ENCODE results near the gene TIMM8B.
"Not testable (repeated sequence)": the region's sequence is repeated elsewhere in the genome, so short reads cannot be mapped to it uniquely, and the experiment has no call there.

TIMM8B gene

DNA sequence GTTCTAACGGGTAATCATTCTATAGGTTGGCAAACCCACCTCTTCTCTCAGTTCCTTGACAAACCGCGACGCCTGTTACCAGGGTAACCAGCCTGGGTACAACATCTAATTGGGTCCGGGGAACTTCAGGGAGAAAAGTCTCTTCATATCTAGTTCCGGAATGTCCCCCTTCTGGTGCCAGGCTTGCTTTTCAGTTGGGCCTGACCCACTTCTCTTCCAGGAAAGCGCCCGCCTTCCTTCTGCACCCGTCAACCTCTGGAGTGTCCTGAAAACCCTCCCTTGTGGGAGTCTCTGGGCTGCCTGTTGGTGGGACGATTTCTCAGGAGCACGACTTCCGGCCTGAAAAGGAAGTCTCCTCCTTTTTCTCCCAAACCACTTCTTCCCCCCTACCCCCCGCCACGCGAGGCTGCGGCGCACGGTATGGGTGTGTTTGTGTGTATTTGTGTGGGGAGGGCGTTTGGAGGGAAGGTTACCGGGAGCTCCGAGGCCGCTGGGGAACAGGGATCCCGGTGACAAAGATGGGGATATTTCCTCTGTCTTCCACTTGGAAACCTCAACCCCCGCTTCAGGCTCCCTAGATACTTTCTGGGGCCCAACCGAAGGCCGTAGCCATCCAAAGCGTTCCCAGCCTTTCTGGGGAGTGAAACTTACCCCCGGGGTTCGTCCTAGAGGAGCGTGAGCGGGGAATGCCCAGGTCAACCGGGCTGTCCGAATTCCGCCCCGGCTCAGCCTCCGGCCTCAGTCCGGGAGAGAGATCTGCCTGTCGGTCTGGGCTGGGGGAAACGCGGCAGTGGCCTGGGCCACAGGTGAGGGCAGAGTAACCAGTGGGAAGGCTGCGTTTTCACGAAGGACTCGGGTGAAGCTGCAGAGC, 12.4 kb downstream of the TIMM8B start, which contains the start of the genes NKAPD1 and PIH1D2:
Gene NKAPD1, plus strand, starts transcription at position 359 of the 871 bp plus-strand sequence. CDS start 1,276 bp downstream, outside the sequence.
Gene PIH1D2, minus strand, starts transcription at position 77 of the 871 bp plus-strand sequence. CDS start 843 bp downstream, outside the sequence.
- peak; percentile 96 for DNase-seq

DNA sequence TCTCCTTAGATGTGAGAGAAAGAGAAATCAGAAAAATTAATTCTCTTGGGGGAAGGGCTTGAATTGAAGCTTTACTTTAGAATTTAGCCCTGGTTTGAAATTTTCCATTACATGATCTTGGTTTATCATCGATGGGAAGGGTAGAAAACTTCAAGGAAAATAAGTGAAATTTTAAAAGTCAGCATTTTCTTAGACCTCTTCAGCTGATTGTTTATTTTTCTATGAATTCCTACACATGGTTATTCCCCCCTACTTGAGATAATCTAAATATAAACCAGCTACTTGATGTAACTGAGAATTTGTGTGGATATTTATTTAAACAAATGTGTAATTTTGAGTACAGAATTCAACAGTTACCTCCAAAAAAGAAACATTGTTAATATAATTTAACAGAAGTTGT, 23.6 kb downstream of the TIMM8B start:
- no peak for DNase-seq

DNA sequence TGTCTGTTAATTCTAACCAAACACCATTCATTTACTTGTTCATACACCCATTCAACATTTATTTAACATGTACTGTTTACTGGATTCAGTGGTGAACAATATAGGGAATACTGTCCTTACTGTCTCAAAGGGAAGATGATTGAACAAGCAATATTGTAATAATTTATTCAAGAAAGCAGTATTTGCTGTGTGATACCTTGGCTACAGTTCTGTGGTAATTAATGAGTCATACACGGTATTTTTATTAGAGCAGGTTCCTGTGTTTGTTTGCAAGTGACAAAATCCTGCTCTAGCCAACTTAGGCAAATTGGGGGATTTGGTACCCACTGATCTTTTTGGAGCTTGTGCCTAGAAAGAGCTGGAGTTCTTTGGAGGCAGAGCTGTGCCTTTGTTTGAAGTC, 28.5 kb downstream of the TIMM8B start:
- no peak for DNase-seq

DNA sequence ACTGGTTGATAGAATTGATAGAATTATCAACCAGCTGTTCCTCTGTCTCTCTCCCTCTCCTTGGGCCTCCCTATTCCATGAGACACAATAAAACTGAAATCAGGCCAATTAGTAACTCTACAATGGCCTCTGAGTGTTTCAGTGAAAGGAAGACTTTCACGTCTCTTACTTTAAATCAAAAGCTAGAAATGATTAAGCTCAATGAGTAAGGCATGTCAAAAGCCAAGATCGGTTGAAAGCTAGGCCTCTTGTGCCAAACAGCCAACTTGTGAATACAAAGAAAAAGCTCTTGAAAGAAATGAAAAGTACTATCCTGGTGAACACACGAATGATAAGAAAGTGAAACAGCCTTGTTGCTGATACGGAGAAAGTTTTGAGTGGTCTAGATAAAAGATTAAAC, 29.4 kb downstream of the TIMM8B start:
- no peak for DNase-seq

DNA sequence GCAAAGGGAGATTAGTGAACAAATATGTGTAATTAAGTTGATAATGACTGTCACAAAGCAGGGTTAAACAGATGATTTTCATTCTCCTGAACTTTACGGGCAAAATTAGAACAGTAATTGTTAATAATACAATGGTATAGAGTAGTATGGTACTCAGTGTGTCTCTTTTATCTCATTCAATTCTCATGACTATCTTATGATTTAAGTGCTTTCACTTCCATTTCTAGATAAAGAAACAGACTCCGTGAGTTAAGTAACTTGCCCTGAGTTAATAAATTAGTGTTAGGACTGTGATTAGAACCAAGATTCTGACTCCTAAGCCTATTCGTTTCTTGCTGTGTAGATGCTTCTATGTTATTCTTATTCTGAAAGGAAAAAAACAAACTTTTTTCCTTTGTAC, 34.8 kb downstream of the TIMM8B start:
- DNase-seq: no peak

DNA sequence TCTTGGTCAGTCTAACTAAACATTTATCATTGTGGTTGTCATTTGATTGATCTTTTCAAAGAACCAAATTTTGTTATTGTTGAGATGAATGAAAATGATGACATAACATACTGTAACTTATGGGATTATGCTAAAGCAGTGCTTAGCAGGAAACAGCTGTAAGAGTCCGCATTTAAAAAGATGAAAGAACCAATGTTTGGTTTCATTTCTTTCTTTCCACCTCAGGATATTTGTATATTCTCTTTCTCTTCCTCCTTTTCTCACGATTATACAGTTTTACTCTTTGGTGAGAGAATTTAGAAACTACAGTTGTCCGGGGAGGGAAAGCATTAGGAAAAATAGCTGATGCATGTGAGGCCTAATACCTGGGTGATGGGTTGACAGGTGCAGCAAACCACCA, 35.8 kb downstream of the TIMM8B start:
- DNase-seq: no peak

DNA sequence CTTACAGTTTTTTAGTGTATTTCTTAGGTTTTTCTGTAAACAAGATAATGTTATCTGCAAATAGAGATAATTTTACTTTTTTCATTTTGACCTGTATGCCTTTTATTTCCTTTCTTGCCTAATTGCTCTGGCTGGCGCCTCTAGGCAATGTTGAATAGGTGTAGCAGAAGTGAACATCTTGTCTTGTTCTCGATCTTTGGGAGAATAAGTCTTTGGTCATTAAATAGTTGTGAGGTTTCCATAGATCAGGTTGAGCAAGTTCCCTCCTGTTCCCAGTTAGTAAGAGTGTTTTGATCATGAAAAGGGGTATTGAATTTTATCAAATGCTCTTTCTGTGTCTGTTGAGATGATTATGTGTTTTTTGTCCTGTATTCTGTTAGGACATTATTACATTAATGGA, 36.8 kb downstream of the TIMM8B start:
- DNase-seq: no peak

DNA sequence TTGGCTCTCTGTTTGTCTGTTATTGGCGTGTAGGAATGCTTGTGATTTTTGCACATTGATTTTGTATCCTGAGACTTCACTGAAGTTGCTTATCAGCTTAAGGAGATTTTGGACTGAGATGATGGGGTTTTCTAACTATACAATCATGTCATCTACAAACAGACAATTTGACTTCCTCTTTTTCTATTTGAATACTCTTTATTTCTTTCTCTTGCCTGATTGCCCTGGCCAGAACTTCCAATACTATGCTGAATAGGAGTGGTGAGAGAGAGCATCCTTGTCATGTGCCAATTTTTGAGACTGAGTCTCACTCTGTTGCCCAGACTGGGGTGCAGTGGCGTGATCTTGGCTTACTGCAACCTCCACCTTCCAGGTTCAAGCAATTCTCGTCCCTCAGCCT, 38.3 kb downstream of the TIMM8B start:
- not testable (repeated sequence) for DNase-seq

DNA sequence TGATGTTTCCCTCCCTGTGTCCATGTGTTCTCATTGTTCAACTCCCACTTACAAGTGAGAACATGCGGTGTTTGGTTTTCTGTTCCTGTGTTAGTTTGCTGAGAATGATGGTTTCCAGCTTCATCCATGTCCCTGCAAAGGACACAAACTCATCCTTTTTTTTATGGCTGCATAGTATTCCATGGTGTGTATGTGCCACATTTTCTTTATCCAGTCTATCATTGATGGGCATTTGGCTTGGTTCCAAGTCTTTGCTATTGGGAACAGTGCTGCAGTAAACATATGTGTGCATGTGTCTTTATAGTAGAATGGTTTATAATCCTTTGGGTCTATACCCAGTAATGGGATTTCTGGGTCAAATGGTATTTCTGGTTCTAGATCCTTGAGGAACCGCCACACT, 39.9 kb downstream of the TIMM8B start:
- DNase-seq: not testable (repeated sequence)

DNA sequence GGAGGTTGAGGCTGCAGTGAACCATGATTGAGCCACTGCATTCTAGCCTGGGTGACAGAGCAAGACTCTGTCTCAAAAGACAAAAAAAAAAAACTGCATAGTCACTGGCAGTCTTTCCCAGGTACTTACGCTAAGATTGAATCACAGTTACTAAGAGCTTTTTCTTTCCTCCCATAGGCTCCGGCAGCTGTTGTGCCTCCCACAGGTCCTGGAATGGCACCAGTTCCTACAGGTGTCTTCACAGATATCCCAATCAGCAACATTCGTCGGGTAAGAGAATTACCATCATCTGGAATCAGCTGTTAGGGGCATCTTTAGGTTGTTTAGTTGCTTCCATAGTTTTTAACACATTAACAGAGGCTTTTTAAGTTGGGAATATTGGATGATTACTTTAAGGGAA, 41.6 kb downstream of the TIMM8B start:
- no peak for DNase-seq

DNA sequence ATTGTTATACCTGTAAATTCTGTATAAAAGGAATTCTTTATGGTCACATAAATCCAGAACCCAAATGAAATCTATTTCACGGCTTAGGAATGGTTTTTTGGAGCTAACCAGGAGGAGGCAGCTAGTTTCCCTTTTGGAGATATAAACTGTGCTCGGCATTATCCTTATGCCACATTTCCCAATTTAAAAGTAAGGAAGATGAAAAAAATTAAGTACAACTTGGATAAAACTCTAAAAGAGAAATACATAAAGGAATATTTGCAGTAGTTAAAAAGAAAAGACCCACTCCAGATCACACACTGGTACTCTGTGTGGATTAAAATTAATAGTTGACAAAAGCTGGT, 43.6 kb downstream of the TIMM8B start:
- DNase-seq: no peak

DNA sequence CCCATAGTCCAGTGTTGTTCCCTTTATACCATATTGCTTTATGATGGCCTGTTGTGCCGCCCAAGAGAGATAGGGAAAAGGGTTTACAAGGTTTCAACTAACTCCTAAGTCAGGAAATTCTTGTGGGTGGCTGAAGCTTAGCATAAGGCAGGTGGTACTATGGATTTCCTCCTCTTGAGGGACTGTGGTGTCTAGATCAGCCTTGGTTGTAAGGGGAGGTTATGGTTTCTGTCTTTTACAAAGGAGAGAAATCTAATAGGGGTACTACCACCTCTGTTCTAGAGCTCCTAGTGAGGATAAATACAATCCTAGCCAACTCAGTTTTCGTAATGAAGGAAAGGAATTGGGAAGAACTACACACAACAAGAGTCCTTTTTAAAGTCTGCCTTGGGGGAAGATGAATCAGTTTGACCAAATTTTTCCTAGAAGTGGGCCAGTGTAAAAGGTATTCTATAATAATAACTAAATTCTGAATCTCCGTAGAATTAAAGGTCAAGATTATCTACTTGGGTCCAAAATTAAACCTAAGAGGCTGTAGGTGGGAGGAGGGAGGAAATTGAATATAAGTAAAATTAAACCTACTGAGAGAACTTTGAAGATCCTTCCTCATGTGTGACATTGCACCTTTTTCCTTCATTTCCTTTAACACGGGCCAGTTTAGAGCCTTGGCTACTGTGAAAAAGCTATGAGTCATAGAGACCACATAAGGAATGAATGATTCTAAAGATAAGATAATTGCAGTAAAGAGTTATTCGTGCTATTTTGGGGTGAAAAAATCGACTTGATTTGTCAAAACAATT, 44.2 kb downstream of the TIMM8B start:
- no peak for DNase-seq

DNA sequence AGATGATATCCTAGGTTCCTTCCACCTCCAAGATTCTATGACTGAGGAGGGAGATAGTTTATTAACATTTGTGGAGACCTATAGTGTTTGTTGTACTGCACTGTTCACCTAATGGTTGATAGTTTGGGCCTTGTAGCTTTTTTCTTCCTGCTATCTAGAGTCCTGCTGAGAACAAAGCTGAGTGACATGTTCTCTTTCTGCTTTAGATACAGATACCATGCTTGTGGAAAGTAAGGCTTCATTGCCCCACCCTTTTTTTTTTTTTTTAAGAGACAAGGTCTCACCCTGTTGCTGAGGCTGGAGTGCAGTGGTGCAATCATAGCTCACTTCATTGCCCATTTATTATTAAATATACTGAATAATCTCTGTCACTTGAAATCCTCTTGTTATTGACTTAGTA, 49.0 kb downstream of the TIMM8B start:
- no peak for DNase-seq

All from NCI-H2171 treated with DMSO at 0.1 percent for 48 hours (cell line).